GM21526 (cell line): ENCODE data around the gene NAALADL1.
A peak's percentile ranks its signal among the peaks of the same experiment; 100 is the strongest.
"Not testable (repeated sequence)": the region's sequence is repeated elsewhere in the genome, so short reads cannot be mapped to it uniquely, and the experiment has no call there.

Source experiments
- ATAC-seq: cut with Tn5 transposase; IDR thresholded peaks from one replicate; pipeline ENCODE4 v1.9.1; 2021; ENCODE audit warnings: moderate library complexity; ENCODE audit not compliant: unreplicated experiment, low FRiP score

The NAALADL1 gene

DNA sequence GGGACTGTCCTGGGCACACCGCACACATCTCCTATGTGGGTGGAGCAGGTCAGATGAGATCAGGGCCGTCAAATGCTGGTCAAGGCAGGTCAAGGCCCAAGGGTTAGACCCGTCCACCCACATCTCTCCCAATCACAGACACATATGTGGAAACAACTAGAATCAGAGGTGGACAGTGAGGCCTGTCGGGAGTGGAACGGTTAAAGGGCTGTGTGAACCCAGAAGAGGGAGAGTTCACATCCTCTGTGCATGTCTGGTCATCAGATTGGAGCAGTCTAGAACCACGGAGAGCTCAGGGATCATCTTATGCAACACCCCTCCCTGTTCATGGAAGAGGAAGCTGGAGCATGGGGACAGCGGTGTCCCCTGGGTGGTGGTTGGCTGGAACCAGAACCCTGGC is 38.5 kb downstream of the NAALADL1 start:
- no peak for ATAC-seq

DNA sequence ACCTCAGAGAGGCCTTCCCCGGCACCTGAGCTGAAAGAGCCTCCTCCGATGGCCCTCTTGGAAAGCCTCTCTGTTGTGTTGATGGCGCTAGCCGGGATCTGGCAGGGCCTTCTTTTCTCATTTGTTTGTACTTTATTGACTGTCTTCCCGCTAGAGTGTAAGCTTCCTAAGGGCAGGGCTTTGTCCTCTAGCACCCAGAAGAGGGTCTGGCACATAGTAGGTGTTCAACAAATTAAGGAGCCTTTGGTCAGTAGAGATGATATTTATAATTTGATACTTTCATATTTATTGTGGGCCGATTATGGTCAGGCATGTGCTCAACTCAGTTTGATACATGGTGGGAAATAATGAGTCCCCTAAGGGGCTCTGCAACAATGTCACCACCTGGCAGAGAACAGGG is 40.4 kb downstream of the NAALADL1 start:
- no peak for ATAC-seq

DNA sequence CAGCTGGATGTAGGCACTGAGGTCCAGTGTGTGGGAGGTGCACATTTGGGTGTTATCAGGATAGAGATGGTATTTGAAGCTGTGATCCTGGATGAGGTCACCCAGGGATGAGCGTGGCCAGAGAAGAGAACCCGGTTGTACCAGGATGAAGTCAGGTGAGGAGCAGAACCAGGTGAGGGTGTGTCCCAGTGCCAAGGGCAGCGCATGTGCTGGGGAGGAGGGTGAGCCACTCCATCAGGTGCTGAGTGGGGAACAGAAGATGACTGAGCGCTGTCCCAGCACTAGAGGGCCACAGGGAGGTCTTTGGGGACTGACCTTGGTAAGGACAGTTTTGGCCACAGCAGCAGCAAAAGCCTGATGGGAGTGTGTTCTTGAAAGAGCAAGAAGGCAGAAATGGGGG is 41.6 kb downstream of the NAALADL1 start:
- ATAC-seq, result no peak

DNA sequence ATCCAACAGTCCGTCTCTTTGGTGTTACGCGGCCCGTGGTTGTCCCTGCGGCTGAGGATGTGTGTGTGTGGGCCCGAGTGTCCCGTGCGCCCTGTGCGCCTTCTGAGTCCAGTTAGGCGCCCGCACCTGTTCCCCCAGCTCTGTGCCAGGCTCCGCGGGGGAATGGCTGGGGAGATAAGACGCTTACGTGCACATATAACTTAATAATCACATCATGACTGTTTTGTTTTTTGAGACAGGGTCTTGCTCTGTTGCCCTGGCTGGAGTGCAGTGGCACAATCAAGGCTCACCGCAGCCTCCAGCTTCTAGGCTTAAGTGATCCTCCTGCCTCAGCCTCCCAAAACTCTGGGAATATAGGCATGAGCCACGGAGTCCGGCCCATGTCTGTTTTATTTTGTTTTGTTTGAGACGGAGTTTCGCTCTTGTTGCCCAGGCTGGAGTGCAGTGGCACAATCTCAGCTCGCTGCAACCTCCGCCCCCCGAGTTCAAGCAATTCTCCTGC is 43.6 kb downstream of the NAALADL1 start:
- no peak for ATAC-seq

DNA sequence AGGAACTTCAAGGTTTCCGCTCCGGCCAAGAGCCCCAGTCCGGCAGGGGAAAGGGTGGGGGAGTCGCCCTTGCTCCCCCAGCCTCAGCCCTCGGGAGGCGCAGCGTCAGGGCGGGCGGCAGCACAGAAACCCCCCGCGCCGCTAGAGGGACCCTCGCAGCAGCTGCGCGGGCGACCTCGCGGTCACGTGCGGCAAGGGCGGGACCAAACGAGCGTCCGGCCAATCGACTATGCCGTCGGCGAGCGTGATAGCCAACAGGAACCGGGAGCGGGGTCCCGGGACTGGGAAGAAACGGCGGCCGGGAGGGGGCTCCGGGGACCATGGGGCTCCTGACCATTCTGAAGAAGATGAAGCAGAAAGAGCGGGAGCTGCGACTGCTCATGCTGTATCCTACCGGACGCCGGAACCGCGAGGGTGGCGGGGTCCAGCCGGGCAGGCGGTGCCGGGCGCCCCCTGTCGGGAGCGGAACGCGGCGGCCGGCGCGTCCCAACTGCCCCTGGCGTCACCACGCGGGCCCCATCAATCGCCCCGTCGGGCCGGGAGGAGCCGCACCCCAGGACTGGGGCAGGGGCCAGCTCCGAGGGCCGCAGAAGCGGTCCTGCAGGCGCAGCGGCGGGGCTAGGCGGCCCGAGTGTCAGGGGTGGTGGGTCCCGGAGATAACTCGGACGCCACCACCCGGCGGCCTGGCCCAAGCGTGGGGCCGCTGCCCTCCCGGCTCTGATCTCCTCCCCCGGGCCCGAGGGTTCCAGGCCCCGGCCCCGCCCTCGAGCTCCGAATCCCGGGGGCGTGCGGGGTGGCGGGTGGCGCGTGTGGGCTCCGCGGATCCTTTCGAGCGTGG is 44.2 kb downstream of the NAALADL1 start, which contains the start of gene ARL2:
Gene ARL2, plus strand, starts transcription at position 273 of the 838 bp plus-strand sequence. Its CDS starts 48 bp downstream, at position 321.
- peak; percentile 50 for ATAC-seq

DNA sequence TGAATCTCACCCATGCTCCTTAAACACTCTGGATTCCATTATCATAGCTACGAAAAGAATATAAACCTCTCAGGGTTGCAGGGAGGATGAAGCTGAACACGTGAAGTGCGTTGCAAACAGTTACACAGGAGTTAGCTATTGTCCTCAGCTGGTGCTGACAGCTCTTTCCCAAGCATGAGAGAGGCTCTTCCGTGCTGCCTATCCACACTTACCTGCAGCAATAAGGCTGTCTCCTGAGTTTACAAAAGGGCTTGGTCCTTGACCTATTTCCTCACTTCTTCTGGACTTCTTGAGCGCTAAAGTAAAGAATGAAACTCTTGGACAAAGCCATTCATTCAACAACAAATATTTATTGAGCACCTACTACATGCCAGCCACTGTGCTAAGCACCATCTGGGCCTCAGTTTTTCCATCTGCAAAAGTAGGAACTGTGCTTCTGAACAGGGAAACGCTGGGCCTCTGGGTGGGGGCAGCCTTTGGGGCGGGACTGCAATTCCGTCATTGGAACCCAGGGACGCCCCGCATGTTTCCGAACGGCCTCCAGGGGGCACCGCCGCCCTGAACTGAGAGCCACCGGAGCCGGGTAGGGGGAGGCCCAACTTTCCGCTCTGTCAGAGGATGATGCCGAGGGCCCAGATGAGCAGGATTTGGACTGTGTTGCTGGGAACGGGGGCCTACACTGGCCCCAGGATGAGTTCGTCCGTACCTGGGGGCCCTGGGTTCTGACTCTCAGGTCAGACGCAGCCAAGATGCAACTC is 45.0 kb downstream of the NAALADL1 start:
- ATAC-seq, result peak; percentile 55

DNA sequence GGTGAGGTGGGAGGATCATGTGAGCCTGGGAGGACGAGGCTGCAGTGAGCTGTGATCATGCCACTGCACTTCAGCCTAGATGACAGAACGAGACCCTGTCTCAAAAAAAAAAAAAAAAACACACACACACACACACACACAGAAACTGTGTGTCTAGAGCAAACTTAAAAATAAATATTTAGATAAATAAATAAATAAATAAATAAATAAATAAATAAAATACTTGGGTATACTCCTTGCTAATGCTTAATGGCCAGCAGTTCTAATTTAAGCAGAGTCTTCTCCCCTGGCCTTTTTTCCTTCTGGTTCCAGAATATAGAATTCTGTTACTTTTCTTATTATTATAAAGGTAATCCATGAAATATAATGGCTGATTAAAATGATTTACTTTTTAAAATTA is 49.5 kb downstream of the NAALADL1 start:
- ATAC-seq, result no peak

DNA sequence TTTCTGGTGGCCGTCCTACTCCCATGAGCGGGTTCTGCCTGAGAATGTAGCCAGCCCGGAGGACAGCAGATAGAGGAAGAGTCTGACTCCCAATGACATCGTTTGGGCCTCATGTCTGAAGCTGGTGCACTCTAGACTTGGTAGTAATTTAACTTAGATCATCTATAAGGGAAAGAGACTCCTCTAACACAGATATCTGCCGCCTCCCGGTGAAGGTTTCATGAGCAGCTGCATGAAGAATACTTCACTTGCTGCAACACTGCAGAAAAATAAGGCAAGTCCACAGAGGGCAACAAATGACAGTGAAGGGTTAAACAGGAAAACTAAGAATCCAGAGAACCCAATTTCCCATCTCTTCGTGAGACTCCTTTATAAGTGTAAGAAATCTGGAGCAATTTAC is 50.3 kb downstream of the NAALADL1 start:
- no peak for ATAC-seq

DNA sequence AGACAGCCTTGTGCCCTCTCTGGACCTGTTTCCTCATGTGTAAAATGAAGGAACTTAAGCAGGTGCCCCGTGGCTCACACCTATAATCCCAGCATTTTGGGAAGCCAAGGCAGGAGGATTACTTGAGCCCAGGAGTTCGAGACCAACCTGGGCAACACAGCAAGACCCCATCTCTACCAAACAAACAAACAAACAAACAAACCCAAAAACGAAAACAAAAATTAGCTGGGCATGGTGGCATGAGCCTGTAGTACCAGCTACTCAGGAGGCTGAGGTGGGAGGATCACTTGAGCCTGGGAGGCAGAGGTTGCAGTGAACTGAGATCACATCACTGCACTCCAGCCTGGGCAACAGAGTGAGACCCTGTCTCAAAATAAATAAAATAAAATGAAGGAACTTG is 54.4 kb downstream of the NAALADL1 start:
- not testable (repeated sequence) for ATAC-seq

DNA sequence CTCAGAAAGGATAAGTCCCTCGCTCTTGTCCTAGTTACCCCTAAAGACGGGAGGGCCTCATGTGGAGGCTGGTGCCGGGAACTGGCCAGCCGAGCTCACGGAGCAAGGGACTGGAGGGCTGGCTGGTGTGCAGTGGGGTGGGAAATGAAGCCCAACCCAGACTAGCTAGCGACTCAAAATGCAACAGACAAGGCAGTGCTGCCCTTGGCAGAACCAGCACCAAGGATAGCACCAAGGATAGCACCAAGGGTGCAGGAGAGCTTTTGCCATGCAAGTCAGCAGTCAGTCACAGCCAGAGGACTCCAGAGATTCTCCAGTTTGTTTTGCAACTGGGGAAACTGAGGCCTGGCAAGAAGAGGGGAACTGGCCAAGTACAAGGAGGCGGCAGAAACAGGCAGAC is 55.1 kb downstream of the NAALADL1 start:
- no peak for ATAC-seq

DNA sequence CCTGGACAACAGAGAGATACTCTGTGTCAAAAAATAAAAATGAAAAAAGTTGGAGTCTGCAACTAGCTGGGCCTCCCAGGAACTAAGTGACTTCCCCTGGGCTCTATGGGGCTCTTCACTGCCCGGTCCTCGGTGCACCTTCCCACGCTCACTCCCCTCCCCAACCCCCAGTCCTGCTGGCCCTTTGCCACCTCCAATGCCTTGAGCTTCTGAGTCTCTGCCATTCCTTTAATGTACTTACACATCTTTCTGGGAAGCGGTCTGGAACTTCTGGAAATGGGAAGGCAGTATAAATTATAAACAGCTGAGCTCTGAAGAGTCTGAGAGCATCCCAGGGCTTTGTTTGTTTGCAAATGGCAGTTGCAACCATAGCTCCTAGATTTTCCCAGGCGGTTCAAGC is 55.6 kb downstream of the NAALADL1 start:
- no peak for ATAC-seq

DNA sequence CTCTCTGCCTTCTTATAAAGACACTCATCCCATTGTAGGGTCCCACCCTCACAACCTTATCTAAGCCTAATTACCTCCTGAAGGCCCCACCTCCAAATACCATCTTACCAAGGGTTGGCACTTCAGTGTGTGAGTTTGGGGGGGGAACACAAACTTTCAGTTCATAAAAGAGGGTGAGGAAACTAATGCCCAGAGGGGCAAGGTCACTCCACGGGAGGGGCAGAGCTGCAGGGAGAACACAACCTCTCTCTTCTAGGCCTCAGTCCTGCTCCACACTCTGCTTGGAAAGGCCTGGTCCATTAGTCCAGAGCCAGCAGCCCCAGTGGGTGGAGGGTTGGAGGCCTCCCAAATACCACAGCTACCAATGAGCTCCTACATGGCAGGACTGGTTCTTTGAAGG is 58.9 kb downstream of the NAALADL1 start:
- ATAC-seq, result no peak

DNA sequence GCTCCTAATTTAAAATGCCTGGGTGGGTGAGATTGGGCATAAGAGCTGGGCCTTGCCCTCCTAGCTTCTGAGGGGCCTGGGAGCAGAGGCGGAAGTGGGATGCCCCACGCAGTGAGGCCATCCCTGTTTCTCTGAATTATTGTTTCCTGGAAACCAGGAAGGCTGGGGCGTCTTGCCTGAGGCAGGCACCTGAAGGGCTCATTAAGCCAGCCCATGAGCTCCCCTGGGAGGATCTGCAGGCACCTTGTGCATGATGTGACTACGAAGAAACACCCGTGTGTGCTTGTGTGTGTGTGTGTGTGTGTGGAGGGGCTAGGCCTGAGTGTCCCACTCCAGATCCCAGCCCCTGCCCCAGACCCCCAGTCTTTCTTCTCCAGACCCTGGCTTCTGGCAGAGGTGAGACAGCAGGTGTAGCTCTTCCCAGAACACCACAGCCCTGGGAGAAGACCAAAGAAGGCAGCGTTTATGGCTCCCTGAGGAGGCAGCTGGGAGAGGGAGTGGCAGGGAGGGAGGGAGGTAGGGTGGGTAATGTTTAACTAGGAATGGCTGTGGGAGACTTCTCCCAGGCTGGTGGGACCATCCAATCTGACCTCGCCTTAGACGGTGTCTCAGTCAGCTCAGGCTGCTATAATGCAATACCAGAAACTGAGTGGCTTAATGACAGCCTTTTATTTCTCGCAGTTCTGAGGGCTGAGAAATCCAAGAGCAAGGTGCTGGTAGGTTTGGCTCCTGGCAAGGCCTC is 59.5 kb downstream of the NAALADL1 start:
- ATAC-seq, result no peak

DNA sequence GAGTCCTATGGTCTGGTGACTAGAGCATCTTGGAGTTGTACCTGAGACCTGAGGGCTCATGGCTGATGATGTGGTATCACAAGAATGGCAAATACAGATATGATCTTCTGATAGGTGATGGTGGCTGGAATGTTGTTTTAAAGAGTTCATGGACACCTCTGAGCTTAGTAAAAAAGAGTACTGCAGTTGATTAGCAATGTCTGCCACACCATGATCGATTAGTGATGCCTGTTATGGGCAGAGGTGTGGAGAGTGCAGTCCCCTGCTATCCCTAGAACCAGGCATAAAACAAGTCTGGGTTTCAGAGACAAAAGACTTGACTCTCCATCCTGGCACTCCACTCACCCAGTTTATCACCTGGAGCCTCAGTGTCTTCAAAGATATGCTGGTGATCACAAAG is 60.2 kb downstream of the NAALADL1 start:
- ATAC-seq, result no peak

DNA sequence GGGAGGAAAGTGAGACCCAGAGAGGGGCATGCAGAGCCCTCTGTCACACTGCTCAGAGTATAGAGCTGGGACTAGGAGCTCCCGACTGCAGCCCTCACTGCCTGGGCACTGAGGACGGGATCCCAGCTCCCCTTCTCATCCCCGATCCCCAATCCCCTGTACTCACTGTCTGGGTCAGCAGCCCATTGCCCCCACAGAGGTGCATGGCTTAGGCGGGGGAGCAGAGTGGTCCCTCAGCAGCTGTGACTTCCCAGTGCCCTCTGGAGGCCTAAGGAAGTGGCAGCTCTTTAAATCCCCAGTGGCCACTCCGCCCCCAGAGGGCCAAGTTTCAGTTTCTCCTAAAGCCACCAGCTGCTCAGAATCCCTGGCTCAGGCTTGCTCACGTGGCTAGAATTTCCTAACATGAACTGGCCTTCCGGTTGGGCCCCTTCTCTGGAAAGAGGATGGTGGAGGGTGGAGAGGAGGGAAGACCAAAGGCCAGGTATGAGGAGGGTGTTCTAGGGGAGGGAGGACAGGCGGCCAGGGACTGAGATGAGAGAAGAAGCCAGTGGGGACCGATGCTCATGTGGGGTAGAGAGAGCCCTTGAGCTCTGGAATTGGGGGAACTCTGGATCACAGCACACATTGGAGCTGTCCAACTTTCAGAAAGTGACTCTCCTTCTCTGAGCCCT is 61.5 kb downstream of the NAALADL1 start, which contains the start of gene BATF2:
Gene BATF2, minus strand, starts transcription at position 262 of the 671 bp plus-strand sequence. Its CDS starts 57 bp downstream, at position 205.
- no peak for ATAC-seq

DNA sequence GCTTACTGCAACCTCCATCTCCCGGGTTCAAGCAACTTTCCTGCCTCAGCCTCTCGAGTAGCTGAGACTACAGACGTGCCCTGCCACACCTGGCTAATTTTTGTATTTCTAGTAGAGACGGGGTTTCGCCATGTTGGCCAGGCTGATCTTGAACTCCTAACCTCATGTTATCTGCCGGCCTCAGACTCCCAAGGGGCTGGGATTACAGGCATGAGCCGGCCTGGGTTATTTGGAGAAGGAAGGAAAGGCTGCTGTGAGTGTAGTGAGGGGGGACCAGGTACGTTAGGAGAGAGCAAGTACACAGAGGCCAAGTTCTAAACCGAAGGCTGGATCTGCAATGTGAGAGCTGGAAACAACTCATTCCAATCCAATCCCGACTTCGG is 62.0 kb downstream of the NAALADL1 start:
- ATAC-seq, result no peak
